Activated T-cell treated with anti-CD3 and anti-CD28 coated beads, Interleukin-2, amount 50 U/mL, for 4 hours (primary cell): ENCODE results near the gene PSMB10. TPM values are rescaled to one million over a fixed set of nuclear protein-coding genes. Genes with fewer than 3 reads are reported as not detected.

Source experiments
- ATAC-seq, 2 donors: fragments of 200-7000 bp; cut with Tn5 transposase; one replicate each; pipeline ENCODE4 v1.10.0; 2021
- DNase-seq: peaks from one replicate; pipeline ENCODE4 v3.0.0-alpha.2; 2020
- H3K27me3 Mint-ChIP-seq: one replicate; pipeline ENCODE4 v1.8.0; 2021; ENCODE audit warnings: low read depth, mixed read lengths
- H3K36me3 Mint-ChIP-seq: one replicate; pipeline ENCODE4 v1.8.0; 2022; ENCODE audit warnings: mixed read lengths; ENCODE audit not compliant: insufficient read depth
- H3K4me1 Mint-ChIP-seq: one replicate; pipeline ENCODE4 v1.8.0; 2021; ENCODE audit warnings: low read depth, mixed read lengths
- H3K4me3 Mint-ChIP-seq: one replicate; pipeline ENCODE4 v1.8.0; 2021; ENCODE audit warnings: mild to moderate bottlenecking, moderate library complexity, mixed read lengths
- H3K9me3 Mint-ChIP-seq: one replicate; pipeline ENCODE4 v1.8.0; 2021; ENCODE audit warnings: mixed read lengths
- total RNA-seq, 3 donors: library from RNA; stranded (reverse); gene quantifications; one replicate each; pipeline ENCODE4 v1.2.1, GENCODE V29; 2021

The PSMB10 gene
- total RNA-seq, 3 donors from 2014 or later = 223 to 262 (median 249) TPM

DNA sequence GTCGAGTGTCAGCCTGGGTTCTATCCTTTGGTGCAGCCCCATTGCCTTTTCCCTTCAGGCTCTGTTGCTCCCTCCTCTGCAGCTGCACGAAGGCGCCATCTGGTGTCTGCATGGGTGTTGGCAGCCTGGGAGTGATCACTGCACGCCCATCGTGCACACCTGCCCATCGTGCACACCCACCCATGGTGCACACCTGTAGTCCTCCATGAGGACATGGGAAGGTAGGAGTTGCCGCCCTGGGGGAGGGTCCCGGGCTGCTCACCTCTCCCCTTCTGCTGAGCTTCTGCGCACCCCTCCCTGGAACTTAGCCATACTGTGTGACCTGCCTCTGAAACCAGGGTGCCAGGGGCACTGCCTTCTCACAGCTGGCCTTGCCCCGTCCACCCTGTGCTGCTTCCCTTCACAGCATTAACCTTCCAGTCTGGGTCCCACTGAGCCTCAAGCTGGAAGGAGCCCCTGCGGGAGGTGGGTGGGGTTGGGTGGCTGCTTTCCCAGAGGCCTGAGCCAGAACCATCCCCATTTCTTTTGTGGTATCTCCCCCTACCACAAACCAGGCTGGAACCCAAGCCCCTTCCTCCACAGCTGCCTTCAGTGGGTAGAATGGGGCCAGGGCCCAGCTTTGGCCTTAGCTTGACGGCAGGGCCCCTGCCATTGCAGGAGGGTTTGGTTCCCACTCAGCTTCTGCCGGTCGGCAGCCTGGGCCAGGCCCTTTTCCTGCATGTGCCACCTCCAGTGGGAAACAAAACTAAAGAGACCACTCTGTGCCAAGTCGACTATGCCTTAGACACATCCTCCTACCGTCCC, 7.9 kb downstream of the PSMB10 start:
- peak; percentile 84 to 88 for ATAC-seq
- peaks cover 5% of the 10 kb centered on the region for H3K4me1 Mint-ChIP-seq
- H3K9me3 Mint-ChIP-seq = no peaks in the 10 kb centered on the region
- H3K4me3 Mint-ChIP-seq = no peak overlapping the region
- peaks cover 3% of the 10 kb centered on the region for H3K36me3 Mint-ChIP-seq
- no peaks in the 10 kb centered on the region for H3K27me3 Mint-ChIP-seq
- DNase-seq = peak; percentile 74

DNA sequence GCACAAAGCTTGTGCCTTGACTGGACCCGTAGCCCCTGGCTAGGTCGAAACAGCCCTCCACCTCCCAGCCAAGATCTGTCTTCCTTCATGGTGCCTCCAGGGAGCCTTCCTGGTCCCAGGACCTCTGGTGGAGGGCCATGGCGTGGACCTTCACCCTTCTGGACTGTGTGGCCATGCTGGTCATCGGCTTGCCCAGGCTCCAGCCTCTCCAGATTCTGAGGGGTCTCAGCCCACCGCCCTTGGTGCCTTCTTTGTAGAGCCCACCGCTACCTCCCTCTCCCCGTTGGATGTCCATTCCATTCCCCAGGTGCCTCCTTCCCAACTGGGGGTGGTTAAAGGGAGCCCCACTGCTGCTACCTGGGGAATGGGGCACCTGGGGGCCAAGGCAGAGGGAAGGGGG, 8.5 kb downstream of the PSMB10 start:
- DNase-seq (no peak), ATAC-seq (no peak)
- Mint-ChIP-seq H3K4me1 (peaks cover 6% of the 10 kb centered on the region), H3K36me3 (no peaks in the 10 kb centered on the region), H3K4me3 (no peak overlapping the region), H3K27me3 (no peaks in the 10 kb centered on the region), H3K9me3 (no peaks in the 10 kb centered on the region)

DNA sequence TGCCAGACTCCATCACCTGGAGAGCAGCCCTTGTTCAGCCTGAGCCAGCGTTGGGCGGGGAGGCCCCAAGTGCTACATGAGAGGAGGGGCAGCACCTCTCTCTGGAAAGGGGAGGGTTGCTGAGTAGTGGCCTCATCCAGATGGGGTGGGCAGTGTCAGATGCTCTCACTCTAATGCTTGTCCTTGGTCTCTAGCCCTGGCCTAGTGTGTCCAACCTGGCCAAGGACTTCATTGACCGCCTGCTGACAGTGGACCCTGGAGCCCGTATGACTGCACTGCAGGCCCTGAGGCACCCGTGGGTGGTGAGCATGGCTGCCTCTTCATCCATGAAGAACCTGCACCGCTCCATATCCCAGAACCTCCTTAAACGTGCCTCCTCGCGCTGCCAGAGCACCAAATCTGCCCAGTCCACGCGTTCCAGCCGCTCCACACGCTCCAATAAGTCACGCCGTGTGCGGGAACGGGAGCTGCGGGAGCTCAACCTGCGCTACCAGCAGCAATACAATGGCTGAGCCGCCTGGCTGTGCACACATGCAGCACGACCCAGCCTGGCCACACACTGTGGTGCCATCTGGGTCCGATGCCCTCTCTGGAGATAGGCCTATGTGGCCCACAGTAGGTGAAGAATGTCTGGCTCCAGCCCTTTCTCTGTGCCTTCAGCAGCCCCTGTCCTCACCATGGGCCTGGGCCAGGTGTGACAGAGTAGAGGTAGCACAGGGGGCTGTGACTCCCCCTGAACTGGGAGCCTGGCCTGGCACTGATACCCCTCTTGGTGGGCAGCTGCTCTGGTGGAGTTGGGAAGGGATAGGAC, 9.3 kb downstream of the PSMB10 start:
- DNase-seq (no peak), ATAC-seq (no peak)
- no peaks in the 10 kb centered on the region for H3K27me3 Mint-ChIP-seq
- H3K4me1 Mint-ChIP-seq = peaks cover 7% of the 10 kb centered on the region
- H3K9me3 Mint-ChIP-seq = no peaks in the 10 kb centered on the region
- no peak overlapping the region for H3K4me3 Mint-ChIP-seq
- H3K36me3 Mint-ChIP-seq = peaks cover 2% of the 10 kb centered on the region

DNA sequence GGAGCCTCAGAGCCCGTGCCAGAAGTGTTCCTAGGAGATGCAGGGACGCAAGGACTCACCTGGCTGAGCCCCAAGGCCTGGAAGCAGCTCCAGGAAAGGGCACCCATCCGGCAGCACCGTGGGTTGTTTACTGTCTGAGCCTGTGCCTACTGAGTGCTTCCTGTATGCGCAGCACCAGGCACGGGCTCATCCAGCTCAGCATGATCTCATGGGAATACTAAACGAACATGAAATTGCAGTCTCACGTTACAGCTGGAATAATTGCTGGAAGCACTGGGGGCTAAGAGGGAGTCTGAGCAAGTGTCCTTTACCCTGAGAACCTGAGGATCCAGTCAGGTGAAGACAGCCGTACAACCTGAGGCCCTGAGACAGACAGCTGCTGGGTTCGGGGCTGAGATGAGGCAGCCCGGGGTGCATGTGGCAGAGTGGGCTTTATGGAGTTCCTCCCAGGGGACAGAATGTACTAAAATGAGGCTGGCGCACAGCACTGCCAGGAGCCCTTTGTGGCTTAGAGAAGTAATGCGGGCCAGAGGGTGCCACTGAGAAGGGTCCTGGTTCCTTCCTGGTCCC, 10.4 kb downstream of the PSMB10 start:
- ATAC-seq = no peak
- H3K9me3 Mint-ChIP-seq = no peaks in the 10 kb centered on the region

DNA sequence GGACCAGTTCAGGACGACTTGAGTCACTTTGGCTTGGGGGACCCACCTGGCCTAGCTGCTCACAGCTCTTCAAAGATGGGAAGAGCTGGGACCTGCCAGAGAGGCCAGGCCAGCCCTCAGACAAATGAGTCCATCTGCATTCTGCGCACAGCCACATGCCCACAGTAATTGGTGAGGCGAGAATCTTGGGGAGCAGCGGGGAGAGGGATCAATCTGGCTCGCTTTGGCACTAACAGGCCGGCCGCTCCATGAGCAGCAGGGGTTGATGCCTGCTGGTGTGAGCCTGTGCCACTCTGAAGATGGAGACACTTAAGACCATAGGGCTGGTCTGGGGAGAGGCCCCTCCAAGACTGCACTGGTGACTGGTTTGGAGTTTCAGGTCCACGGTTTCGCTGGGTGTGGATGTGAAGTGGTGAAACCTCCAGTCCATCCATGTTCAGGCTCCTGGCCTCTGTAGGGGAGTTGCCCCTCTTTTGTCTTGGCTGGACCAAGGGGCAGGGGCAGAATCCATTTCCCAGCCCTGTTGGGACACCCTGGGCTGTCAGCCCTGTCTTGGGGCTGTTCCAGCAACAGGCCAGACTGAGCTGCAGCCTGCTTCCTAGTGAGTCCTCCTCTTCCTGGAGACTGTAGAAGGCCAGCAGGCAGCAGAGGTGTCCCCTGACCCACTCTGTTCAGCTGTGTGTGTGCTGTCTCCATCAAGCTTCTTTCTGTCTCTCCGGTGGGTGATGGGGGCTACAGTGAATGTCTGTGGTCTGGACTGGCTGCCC, 12.3 kb downstream of the PSMB10 start:
- Mint-ChIP-seq H3K4me3 (no peak overlapping the region), H3K36me3 (peaks cover 4% of the 10 kb centered on the region), H3K27me3 (no peaks in the 10 kb centered on the region), H3K4me1 (peaks cover 14% of the 10 kb centered on the region), H3K9me3 (no peaks in the 10 kb centered on the region)
- DNase-seq (no peak), ATAC-seq (no peak)

More for the DNA sequence above, 10.4 kb downstream of the PSMB10 start:
- H3K4me3 Mint-ChIP-seq = no peak overlapping the region
- peaks cover 14% of the 10 kb centered on the region for H3K4me1 Mint-ChIP-seq
- no peaks in the 10 kb centered on the region for H3K27me3 Mint-ChIP-seq
- no peak for DNase-seq
- H3K36me3 Mint-ChIP-seq = peaks cover 4% of the 10 kb centered on the region

DNA sequence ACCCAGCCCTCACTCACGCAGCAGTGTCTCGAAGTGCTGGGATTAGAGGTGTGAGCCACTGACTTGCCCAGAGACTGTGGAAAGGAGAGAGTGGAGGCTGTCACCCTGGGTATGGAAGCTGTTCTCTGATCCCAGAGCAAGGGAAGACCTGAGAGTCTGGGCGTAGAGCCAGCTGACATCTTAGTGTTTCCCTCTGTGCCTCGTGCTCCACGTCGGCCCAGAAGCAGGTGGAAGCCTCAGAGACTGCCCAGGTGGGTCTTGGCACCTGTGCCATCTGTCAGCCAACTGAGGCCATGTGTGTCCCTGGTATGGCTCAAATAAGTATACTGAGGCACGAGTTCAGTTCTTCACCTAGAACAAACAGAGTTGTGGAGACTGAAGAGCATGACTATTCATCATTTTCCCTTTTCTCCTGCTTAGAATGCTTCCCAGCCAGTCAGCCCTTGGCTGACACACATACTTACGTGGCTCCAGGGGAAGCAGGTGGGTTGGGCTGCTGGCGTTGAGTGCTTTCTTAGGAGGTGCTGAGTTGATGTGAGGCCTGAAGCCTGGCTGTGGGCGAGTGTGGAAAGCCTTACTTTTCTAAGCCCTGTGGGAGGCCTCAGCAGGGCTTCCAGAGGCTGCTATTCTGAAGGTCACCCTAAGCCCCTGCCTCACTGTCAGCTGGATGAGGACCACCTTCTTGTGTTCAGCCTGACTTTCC, 13.1 kb downstream of the PSMB10 start:
- DNase-seq (no peak), ATAC-seq (no peak)

DNA sequence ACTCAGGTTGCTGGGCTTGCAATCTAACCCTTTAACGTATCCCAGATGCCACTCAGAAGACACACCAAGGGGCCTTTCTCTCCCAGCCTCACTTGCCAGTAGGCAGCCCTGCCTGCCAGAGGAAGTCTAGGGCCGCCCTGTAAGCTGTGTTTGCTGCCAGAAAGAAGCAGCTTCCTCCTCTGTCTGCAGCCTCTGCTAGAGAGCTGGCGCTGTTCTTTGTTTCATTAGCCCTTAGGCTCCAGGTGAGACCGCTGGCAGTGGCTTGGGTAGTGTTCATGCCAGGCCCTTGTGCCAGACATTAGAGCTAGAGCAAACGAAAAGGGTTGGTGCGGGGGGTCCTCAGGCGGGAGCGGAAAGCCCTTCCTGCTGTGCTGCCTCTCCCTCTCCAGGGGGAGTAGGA, 13.9 kb downstream of the PSMB10 start:
- DNase-seq (no peak), ATAC-seq (no peak)
- Mint-ChIP-seq H3K27me3 (no peaks in the 10 kb centered on the region), H3K9me3 (no peaks in the 10 kb centered on the region), H3K36me3 (peaks cover 7% of the 10 kb centered on the region), H3K4me3 (no peak overlapping the region), H3K4me1 (peaks cover 20% of the 10 kb centered on the region)

More for the DNA sequence above, 13.1 kb downstream of the PSMB10 start:
- Mint-ChIP-seq H3K4me3 (no peak overlapping the region), H3K9me3 (no peaks in the 10 kb centered on the region), H3K27me3 (no peaks in the 10 kb centered on the region), H3K4me1 (peaks cover 14% of the 10 kb centered on the region), H3K36me3 (peaks cover 4% of the 10 kb centered on the region)

DNA sequence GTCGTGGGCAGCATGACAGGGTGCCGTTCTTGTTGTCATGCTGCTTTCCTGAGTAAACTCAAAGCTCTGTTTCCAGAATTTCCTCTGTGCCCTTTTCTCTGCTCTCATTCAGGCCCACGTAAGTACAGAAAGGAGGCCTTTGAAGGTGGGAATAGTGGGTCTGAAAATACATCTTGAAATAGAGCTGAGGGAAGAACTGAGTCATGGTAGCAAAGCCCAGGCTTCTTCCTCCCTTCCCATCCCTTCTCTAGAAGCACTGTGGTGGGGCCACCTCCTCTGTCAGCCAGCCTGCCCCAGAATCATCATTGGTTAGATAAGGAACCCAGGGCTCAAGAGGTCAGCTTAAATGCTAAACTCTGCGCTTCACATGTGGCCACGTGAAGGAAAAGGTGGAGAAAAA, 14.4 kb downstream of the PSMB10 start:
- Mint-ChIP-seq H3K27me3 (no peaks in the 10 kb centered on the region), H3K36me3 (peaks cover 7% of the 10 kb centered on the region), H3K4me1 (peaks cover 25% of the 10 kb centered on the region), H3K9me3 (no peaks in the 10 kb centered on the region), H3K4me3 (no peak overlapping the region)
- no peak for ATAC-seq
- DNase-seq = no peak

DNA sequence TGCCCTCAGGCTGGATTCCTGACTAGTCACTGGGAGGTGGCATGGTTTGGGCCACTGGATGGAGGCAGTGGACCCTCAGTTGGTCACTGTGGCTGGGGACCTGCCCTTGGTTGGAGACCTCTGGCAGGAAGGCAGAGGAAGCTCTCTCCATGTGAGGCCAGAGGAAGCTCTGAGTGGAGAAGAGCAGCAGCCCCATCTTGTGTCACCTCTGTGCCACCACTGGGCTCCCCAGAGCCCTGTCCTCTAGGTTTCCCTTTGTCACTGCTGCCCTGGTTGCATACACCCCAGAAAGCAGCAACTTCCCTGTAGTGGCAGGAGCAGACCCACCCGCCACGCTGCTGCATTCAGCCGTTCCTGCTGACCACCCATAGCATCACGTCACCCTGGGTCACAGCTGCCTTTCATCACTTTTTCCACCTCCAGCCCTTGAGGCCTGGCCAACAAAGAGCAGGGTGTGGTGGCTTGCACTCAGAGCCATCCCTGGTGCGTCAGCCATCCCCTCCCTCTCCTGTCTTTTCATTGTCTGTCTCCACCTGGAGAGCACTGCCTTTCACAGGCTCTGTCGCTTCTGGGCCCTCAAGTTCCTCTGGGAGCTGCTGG, 16.9 kb downstream of the PSMB10 start:
- ATAC-seq (no peak), DNase-seq (no peak)
- Mint-ChIP-seq H3K9me3 (no peaks in the 10 kb centered on the region), H3K4me1 (peaks cover 32% of the 10 kb centered on the region), H3K27me3 (no peaks in the 10 kb centered on the region), H3K36me3 (peaks cover 14% of the 10 kb centered on the region), H3K4me3 (no peak overlapping the region)

DNA sequence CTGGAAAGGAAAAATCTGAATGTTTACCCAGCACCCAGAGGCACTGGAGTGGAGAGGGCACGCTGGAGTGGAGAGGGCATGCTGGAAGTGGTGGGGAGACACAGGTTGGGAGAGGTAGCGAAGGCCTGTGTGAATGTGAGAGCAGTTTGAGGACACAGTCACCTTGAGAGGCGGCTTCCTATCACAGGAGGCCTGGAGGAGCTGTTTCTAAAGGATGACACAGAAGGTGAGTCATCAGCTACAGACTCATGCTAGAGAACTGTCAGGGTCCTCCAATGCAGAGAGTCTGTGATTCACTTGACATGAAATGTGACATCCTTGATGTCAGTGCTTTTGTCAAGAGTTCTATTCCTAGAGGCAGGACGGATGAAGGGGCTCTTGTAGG, 18.8 kb downstream of the PSMB10 start:
- DNase-seq = peak; percentile 26
- H3K4me3 Mint-ChIP-seq = no peak overlapping the region
- H3K36me3 Mint-ChIP-seq = peaks cover 19% of the 10 kb centered on the region
- H3K9me3 Mint-ChIP-seq = no peaks in the 10 kb centered on the region
- H3K4me1 Mint-ChIP-seq = peaks cover 32% of the 10 kb centered on the region
- ATAC-seq = peak; percentile 100
- no peaks in the 10 kb centered on the region for H3K27me3 Mint-ChIP-seq

DNA sequence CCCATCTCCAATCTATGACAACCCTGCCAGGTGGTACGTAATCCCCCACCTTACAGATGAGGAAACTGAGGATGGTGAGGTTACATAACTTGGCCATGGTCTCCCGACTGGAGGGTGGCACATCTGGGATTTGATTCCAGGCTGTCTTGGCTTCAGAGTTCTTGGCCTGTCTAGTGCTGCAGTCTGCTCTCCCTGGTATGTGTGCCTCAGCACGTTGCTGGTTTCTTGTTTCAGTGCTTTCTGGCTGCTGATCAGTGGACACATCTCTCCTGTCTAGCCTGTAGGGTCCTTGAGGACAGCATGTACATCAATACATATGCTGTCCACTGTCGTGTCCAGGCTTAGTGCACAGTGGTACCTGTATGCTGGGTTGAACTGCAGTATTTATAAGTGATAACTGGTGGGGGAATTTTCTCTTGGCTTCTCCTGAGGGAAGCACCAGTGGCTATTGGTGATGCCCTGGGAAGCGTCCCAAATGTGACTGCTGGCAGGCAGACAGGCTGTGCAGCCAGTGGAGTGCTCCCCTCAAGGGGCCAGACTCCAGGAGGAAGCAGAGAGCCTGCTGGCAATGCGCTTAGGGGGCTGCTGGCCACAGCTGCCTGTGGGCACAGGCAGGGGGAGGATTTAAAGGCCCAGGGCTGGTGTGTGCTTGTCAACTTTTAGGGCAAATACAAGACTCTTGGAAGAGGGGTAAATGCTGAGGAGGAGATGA, 19.4 kb downstream of the PSMB10 start:
- peak; percentile 2 to 23 for ATAC-seq
- Mint-ChIP-seq H3K36me3 (peaks cover 17% of the 10 kb centered on the region), H3K4me1 (peaks cover 31% of the 10 kb centered on the region)

DNA sequence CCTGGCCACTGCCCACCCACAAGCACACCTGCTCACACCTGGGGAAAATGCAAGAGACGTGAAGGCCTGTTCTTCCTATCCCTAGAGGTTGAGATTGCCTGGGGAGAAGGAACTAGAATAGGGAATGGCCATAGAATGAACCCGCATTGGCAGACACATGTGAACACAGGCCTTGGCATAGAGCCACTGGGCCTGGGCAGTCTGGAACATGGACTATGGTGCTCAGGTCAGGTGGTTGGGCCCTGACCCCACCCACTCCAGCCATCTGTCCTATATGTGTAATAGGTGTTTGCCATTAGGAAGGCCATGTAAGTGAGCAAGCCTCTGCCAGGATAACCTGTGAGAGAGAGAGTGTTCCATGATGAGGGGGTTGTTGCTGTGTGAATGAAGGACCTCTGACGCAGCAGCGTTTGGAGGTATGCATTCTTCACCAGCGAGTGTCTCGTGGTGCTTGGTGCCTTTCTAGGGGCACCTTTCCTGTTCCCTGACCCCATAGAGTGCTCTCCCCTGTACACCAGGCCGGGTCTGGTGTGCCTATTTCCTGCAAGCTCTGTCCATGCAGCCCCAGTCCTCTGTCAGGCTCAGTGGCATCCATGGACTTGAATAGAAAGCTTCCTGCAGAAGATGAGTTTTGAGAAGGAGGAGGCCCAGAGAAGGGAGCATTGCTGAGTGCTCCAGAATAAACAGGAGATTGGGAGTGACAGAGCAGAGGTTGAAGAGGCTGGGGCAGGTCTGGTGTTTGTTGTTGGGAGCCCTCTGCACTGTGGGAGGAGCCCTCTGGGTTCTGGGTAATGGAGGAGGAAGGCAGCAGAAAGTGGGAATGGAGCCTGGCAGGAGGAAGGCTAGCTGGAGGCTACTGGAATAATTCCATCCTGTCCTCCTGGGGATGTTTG, 20.6 kb downstream of the PSMB10 start:
- peaks cover 24% of the 10 kb centered on the region for H3K4me1 Mint-ChIP-seq
- H3K27me3 Mint-ChIP-seq = no peaks in the 10 kb centered on the region
- DNase-seq = no peak
- H3K36me3 Mint-ChIP-seq = peaks cover 15% of the 10 kb centered on the region
- no peak overlapping the region for H3K4me3 Mint-ChIP-seq
- ATAC-seq = no peak
- no peaks in the 10 kb centered on the region for H3K9me3 Mint-ChIP-seq

More for the DNA sequence above, 19.4 kb downstream of the PSMB10 start:
- no peaks in the 10 kb centered on the region for H3K27me3 Mint-ChIP-seq
- no peak overlapping the region for H3K4me3 Mint-ChIP-seq
- no peak for DNase-seq
- no peaks in the 10 kb centered on the region for H3K9me3 Mint-ChIP-seq
